ENCODE data around the gene GLT1D1. TPM values are rescaled to one million over a fixed set of nuclear protein-coding genes. Genes with fewer than 3 reads are reported as not detected.

Gene GLT1D1
- polyA plus RNA-seq, 1 of the 3 experiments (the other 2 are of a cell fraction) = 0.05 TPM

DNA sequence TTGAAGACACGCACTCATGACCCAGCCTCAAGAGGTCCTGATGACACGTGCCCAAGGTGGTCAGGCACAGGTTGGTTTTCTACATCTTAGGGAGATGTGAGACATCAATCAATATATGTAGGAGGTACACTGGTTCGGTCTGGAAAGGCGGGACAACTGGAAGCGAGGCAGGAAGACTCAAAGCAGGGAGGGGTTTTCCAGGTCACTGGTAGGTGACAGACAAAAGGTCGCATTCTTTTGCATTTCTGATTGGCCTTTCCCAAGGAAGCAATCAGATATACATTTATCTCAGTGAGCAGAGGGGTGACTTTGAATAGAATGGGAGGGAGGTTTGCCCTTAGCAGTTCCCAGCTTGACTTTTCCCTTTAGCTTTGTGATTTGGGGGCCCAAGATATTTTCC is 38.6 kb downstream of the GLT1D1 start:
- no peaks in the 10 kb centered on the region for H3K9me2 ChIP-seq
- no peak overlapping the region for H3K4me3 ChIP-seq (ENCODE audit: low read depth in 2 of 2, low read length in 1 of 2)
- no peak overlapping the region for H3K4me2 ChIP-seq
- WGBS (ENCODE audit: low lambda C conversion rate) = 39% methylated on average over 6 of the region's 6 CpGs
- H3F3A ChIP-seq (replicated peaks; ENCODE audit: insufficient read depth) = no peaks in the 10 kb centered on the region
- ChIA-PET POLR2A (no interaction called here), CTCF (no interaction called here)
- H3K36me3 ChIP-seq (replicated peaks in 1 of 2; ENCODE audit: control insufficient read depth in 1 of 2, insufficient read depth in 2 of 2, low read length in 1 of 2) = no peaks in the 10 kb centered on the region
- no peaks in the 10 kb centered on the region for H3K27me3 ChIP-seq (ENCODE audit: insufficient read depth)
- H2AFZ ChIP-seq (ENCODE audit: low read depth) = no peak overlapping the region
- no peak overlapping the region for H3K27ac ChIP-seq (ENCODE audit: low read depth in 2 of 2, low read length in 1 of 2)
- H3K4me1 ChIP-seq (ENCODE audit: control insufficient read depth in 1 of 2, insufficient read depth in 2 of 2, low read depth in 1 of 2, low read length in 1 of 2) = no peaks in the 10 kb centered on the region
- no peak for DNase-seq
- TF ChIP-seq, protein P1, sequence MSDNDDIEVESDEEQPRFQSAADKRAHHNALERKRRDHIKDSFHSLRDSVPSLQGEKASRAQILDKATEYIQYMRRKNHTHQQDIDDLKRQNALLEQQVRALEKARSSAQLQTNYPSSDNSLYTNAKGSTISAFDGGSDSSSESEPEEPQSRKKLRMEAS (IDR thresholded peaks at IDR 0.05; ENCODE audit: low read depth) = no peak
- TF ChIP-seq, protein P2, sequence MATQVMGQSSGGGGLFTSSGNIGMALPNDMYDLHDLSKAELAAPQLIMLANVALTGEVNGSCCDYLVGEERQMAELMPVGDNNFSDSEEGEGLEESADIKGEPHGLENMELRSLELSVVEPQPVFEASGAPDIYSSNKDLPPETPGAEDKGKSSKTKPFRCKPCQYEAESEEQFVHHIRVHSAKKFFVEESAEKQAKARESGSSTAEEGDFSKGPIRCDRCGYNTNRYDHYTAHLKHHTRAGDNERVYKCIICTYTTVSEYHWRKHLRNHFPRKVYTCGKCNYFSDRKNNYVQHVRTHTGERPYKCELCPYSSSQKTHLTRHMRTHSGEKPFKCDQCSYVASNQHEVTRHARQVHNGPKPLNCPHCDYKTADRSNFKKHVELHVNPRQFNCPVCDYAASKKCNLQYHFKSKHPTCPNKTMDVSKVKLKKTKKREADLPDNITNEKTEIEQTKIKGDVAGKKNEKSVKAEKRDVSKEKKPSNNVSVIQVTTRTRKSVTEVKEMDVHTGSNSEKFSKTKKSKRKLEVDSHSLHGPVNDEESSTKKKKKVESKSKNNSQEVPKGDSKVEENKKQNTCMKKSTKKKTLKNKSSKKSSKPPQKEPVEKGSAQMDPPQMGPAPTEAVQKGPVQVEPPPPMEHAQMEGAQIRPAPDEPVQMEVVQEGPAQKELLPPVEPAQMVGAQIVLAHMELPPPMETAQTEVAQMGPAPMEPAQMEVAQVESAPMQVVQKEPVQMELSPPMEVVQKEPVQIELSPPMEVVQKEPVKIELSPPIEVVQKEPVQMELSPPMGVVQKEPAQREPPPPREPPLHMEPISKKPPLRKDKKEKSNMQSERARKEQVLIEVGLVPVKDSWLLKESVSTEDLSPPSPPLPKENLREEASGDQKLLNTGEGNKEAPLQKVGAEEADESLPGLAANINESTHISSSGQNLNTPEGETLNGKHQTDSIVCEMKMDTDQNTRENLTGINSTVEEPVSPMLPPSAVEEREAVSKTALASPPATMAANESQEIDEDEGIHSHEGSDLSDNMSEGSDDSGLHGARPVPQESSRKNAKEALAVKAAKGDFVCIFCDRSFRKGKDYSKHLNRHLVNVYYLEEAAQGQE (IDR thresholded peaks at IDR 0.05; ENCODE audit: low read depth, low read length) = no peak
- no peak for TF ChIP-seq FOXJ3 (CRISPR knock-in tag; IDR thresholded peaks at IDR 0.05)
- no peak for TF ChIP-seq RXRA (IDR thresholded peaks at IDR 0.05; ENCODE audit: borderline replicate concordance, low read depth)
- TF ChIP-seq EZH2phosphoT487 (IDR thresholded peaks at IDR 0.05; ENCODE audit: borderline replicate concordance, low read depth) = no peak
- TF ChIP-seq MEF2A (IDR thresholded peaks at IDR 0.05; ENCODE audit: borderline replicate concordance, low read depth) = no peak
- TF ChIP-seq CHD2 (IDR thresholded peaks at IDR 0.05; ENCODE audit: low read length, partially characterized antibody) = no peak
- TF ChIP-seq TCF12 (IDR thresholded peaks at IDR 0.05) = no peak
- TF ChIP-seq, protein P3, sequence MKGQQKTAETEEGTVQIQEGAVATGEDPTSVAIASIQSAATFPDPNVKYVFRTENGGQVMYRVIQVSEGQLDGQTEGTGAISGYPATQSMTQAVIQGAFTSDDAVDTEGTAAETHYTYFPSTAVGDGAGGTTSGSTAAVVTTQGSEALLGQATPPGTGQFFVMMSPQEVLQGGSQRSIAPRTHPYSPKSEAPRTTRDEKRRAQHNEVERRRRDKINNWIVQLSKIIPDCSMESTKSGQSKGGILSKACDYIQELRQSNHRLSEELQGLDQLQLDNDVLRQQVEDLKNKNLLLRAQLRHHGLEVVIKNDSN (IDR thresholded peaks at IDR 0.05; ENCODE audit: borderline replicate concordance, low read depth) = no peak
- TF ChIP-seq TEAD4 (IDR thresholded peaks at IDR 0.05; ENCODE audit: borderline replicate concordance, insufficient read depth) = no peak
- TF ChIP-seq SIN3A (IDR thresholded peaks at IDR 0.05; ENCODE audit: borderline replicate concordance, low read depth, low read length) = no peak
- no peak for TF ChIP-seq FOSL2 (IDR thresholded peaks at IDR 0.05; ENCODE audit: borderline replicate concordance, low read depth)
- TF ChIP-seq RCOR1 (IDR thresholded peaks at IDR 0.05; ENCODE audit: low read length) = no peak
- TF ChIP-seq JUND (IDR thresholded peaks at IDR 0.05) = no peak
- H3K9ac ChIP-seq = no peak overlapping the region
- H4K20me1 ChIP-seq (ENCODE audit: insufficient read depth) = no peaks in the 10 kb centered on the region
- H3K79me2 ChIP-seq (ENCODE audit: insufficient read depth) = no peaks in the 10 kb centered on the region
- H3K9me3 ChIP-seq = no peaks in the 10 kb centered on the region; the same call in 1 of the 2 replicates

DNA sequence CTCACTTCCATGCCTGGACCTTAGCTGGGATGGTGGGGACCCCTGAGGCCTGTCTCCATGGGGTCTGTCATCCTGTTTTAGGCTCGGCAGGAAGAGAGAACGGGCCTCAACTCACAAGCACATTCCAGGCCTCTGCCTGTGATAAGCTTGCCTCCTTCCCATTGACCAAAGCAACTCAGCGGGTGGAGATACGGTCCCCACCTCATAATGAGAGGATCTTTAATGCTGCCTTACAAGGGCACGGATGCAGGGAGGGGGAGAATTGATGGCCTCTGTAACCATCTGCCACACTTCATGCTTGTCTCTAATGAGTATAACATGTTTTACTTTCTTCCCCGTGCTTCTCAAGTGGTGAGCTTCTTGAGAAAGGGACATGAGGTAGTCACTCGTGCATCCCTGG is 50.0 kb downstream of the GLT1D1 start:
- H3K9me2 ChIP-seq = no peaks in the 10 kb centered on the region
- no peak overlapping the region for H2AFZ ChIP-seq (ENCODE audit: low read depth)
- CTCF ChIA-PET = interaction anchor here (0.9 kb wide), 1 partner anchor 13 kb away, joined by 4 read pairs; no protein-coding TSS in a partner anchor
- H3K9me3 ChIP-seq = no peaks in the 10 kb centered on the region
- H3K27ac ChIP-seq (ENCODE audit: low read depth in 2 of 2, low read length in 1 of 2) = no peak overlapping the region
- TF ChIP-seq, protein P1 (IDR thresholded peaks at IDR 0.05; ENCODE audit: low read depth) = no peak
- TF ChIP-seq RFX5 (IDR thresholded peaks at IDR 0.05; ENCODE audit: low read length) = no peak
- no peak for DNase-seq
- POLR2A ChIA-PET = no interaction called here
- H3K4me2 ChIP-seq = no peak overlapping the region
- WGBS (ENCODE audit: low lambda C conversion rate) = 43% methylated on average over 7 of the region's 7 CpGs
- no peaks in the 10 kb centered on the region for H3F3A ChIP-seq (replicated peaks; ENCODE audit: insufficient read depth)
- H3K9ac ChIP-seq = no peak overlapping the region
- H3K4me1 ChIP-seq (ENCODE audit: control insufficient read depth in 1 of 2, insufficient read depth in 2 of 2, low read depth in 1 of 2, low read length in 1 of 2) = no peaks in the 10 kb centered on the region; a peak in 1 of 4 replicates
- no peaks in the 10 kb centered on the region for H4K20me1 ChIP-seq (ENCODE audit: insufficient read depth)
- H3K27me3 ChIP-seq (ENCODE audit: insufficient read depth) = no peaks in the 10 kb centered on the region
- H3K4me3 ChIP-seq (ENCODE audit: low read depth in 2 of 2, low read length in 1 of 2) = no peak overlapping the region
- H3K79me2 ChIP-seq (ENCODE audit: insufficient read depth) = no peaks in the 10 kb centered on the region
- no peaks in the 10 kb centered on the region for H3K36me3 ChIP-seq (replicated peaks in 1 of 2; ENCODE audit: control insufficient read depth in 1 of 2, insufficient read depth in 2 of 2, low read length in 1 of 2)
